ENCODE results near the gene SCGN. TPM values are rescaled to one million over a fixed set of nuclear protein-coding genes. Genes with fewer than 3 reads are reported as not detected.

SCGN gene
- polyA plus RNA-seq, 1 experiment = not detected

DNA sequence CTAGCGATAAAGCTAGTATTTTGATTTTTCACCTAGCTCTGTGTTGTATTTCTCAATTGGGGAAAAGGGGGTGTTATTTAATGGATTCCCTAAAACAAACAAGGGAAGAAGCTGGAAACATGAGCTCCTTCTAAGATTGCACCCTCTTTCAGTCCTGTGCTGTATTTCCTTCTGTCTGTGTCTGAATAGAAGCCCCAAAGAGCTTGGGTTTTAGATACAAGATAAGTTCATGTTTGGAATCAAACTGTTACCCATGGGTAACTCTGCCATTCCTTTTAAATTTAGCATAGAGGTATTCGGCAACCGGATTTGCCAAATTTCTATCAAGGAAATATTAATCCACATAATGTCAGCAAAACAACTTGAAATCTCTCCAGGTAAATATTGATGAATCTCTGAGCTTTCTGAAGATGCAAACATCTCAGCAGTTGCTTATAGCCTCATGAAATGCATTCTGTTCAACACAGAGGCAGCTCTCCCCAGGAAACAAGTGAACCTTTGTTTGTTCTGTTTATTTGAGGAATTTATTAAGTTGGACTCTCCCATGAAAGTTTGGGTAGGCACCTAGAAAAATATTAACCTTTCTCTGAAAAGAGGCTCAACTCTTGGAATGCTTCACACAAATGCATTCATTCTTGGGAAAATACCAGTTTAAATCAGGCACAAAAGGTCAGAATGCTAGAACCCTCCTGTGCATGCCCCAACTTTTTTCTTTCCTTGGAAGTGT lies 9.9 kb upstream of the SCGN start:
- H3K9me3 ChIP-seq (ENCODE audit: control insufficient read depth, insufficient read depth, low read length) = no peaks in the 10 kb centered on the region
- TF ChIP-seq, protein P1, sequence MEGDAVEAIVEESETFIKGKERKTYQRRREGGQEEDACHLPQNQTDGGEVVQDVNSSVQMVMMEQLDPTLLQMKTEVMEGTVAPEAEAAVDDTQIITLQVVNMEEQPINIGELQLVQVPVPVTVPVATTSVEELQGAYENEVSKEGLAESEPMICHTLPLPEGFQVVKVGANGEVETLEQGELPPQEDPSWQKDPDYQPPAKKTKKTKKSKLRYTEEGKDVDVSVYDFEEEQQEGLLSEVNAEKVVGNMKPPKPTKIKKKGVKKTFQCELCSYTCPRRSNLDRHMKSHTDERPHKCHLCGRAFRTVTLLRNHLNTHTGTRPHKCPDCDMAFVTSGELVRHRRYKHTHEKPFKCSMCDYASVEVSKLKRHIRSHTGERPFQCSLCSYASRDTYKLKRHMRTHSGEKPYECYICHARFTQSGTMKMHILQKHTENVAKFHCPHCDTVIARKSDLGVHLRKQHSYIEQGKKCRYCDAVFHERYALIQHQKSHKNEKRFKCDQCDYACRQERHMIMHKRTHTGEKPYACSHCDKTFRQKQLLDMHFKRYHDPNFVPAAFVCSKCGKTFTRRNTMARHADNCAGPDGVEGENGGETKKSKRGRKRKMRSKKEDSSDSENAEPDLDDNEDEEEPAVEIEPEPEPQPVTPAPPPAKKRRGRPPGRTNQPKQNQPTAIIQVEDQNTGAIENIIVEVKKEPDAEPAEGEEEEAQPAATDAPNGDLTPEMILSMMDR (IDR thresholded peaks at IDR 0.05; ENCODE audit: low read depth, low read length) = no peak
- no peak for DNase-seq (ENCODE audit: low read depth, low spot score)
- POLR2A ChIA-PET = no interaction called here
- CTCF ChIA-PET = no interaction called here
- no peak overlapping the region for H3K4me3 ChIP-seq (ENCODE audit: low read depth, low read length)
- no peaks in the 10 kb centered on the region for H3K27me3 ChIP-seq (ENCODE audit: control insufficient read depth, insufficient read depth, low read length)
- no peak overlapping the region for H3K27ac ChIP-seq (ENCODE audit: low read depth, low read length)

DNA sequence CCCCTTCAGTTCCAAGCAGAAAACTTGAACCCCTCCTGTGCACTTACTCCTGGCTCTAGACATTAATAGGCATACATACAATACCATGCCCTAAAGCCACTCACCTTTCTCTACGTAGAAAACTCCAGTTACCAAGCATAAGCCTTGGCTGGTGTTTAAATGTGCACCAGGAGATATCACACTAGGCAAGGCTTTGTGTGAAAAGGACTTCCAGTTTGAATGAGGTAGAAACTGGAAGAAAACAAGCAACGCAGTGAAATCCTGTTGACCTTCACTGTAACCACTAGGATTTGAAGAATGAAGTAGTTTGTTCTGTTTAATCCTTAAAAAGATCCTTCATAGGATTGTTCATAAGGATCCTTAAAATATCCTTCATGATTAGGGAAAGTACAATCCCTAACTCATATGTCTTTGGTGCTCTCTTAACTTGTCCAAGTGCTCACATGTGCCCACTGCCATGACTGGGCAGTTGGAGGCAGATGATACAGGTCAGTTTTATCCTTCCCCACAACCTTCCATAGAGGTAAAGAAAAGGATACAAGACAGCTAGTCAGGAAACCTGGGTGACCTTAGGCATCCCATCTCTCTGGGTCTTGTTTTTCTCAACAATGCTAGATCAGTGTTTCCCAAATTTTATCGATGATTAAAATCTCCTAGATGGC lies 9.2 kb upstream of the SCGN start:
- CTCF ChIA-PET = no interaction called here
- Histone ChIP-seq H3K27me3 (ENCODE audit: control insufficient read depth, insufficient read depth, low read length) (no peaks in the 10 kb centered on the region), H3K4me3 (ENCODE audit: low read depth, low read length) (no peak overlapping the region), H3K9me3 (ENCODE audit: control insufficient read depth, insufficient read depth, low read length) (no peaks in the 10 kb centered on the region), H3K27ac (ENCODE audit: low read depth, low read length) (no peak overlapping the region)
- no peak for DNase-seq (ENCODE audit: low read depth, low spot score)
- POLR2A ChIA-PET = no interaction called here
- TF ChIP-seq, protein P1 (IDR thresholded peaks at IDR 0.05; ENCODE audit: low read depth, low read length) = no peak

DNA sequence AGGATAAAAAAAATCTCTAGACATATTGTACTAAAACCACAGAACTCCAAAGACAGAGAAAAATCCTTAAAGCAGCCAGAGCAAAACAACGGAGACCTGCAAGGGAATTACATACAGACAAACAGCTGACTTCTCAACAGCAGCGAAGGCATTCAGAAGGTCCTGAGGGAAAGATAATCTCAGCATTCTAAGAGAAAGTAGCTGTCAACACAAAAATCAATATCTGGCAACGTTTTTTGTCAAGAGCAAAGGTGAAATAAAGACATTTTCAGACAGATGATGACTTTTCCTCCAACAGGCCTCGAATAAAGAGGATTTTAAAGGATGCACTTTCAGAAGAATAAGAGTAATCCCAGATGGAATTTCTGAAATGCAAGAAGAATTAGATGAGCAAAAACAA lies 6.1 kb upstream of the SCGN start:
- DNase-seq (ENCODE audit: low read depth, low spot score) = no peak
- H3K9me3 ChIP-seq (ENCODE audit: control insufficient read depth, insufficient read depth, low read length) = no peaks in the 10 kb centered on the region
- TF ChIP-seq, protein P1 (IDR thresholded peaks at IDR 0.05; ENCODE audit: low read depth, low read length) = no peak
- H3K4me3 ChIP-seq (ENCODE audit: low read depth, low read length) = no peak overlapping the region
- H3K27ac ChIP-seq (ENCODE audit: low read depth, low read length) = no peak overlapping the region
- CTCF ChIA-PET = no interaction called here
- POLR2A ChIA-PET = no interaction called here
- no peaks in the 10 kb centered on the region for H3K27me3 ChIP-seq (ENCODE audit: control insufficient read depth, insufficient read depth, low read length)

DNA sequence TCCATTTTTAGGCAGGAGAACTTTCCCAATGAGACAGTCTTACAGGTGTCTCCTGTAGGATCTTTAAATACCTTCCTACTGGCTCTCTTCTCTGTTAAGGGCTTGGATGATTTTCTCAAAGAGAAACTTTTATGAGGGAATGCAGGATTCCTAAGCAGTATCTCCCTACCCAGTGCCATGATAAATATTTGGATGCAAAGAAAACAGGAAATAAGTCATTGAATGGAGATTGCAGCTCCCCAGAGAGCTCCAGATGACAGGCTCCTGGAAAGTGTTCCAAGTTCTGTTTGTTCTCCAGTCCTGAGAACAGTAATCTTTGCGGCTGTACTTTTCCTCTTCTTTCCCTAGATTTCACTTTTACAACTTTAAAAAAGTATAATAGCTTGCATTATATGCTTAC lies 2.4 kb upstream of the SCGN start:
- Histone ChIP-seq H3K27ac (ENCODE audit: low read depth, low read length) (no peak overlapping the region), H3K9me3 (ENCODE audit: control insufficient read depth, insufficient read depth, low read length) (no peaks in the 10 kb centered on the region; the same call in 1 of the 2 replicates), H3K27me3 (ENCODE audit: control insufficient read depth, insufficient read depth, low read length) (no peaks in the 10 kb centered on the region), H3K4me3 (ENCODE audit: low read depth, low read length) (no peak overlapping the region)
- ChIA-PET POLR2A (no interaction called here), CTCF (no interaction called here)
- TF ChIP-seq, protein P1 (IDR thresholded peaks at IDR 0.05; ENCODE audit: low read depth, low read length) = no peak
- no peak for DNase-seq (ENCODE audit: low read depth, low spot score)

DNA sequence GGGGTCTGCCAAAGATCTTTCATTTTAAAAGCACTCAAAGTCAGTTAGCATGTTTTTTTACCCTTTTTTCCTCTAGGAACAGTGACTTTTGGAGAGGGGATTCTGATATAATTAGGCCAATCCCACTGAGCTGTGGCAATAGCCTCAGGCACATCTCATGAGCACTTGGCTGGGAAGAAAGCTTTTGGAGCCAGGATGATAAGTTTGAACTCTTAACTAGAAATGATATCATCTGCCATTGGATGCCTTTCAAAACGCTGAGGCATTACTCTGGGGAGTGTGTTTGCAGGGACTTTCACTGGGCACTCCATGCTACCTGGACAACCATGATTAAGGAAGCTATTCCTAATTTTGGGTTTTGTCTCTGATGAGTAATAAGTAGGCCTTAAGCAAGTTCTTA lies 3.7 kb downstream of the SCGN start:
- H3K27me3 ChIP-seq (ENCODE audit: control insufficient read depth, insufficient read depth, low read length) = no peaks in the 10 kb centered on the region
- H3K27ac ChIP-seq (ENCODE audit: low read depth, low read length) = no peak overlapping the region
- ChIA-PET POLR2A (no interaction called here), CTCF (no interaction called here)
- TF ChIP-seq, protein P1 (IDR thresholded peaks at IDR 0.05; ENCODE audit: low read depth, low read length) = no peak
- no peaks in the 10 kb centered on the region; the same call in 1 of the 2 replicates for H3K9me3 ChIP-seq (ENCODE audit: control insufficient read depth, insufficient read depth, low read length)
- H3K4me3 ChIP-seq (ENCODE audit: low read depth, low read length) = no peak overlapping the region
- DNase-seq (ENCODE audit: low read depth, low spot score) = no peak

Measured in AG04450 (cell line).